MCF 10A (cell line): ENCODE measurements around the gene INSM1. TPM values are rescaled to one million over a fixed set of nuclear protein-coding genes. Genes with fewer than 3 reads are reported as not detected.

ENCODE experiments used
- BruUV-seq: library from RNA; stranded (reverse); fragments of 400-500 nt; replicated peaks from 2 replicates; lab custom pipeline; 2021; lab: Mats Ljungman, UMichigan
- CTCF ChIA-PET: fragments of 300-600 bp; sonication (Branson Sonifier 250); formaldehyde crosslinking; extraction: SDS; loops from one replicate; lab custom pipeline; 2021; ENCODE audit warnings: antibody characterized with exemption, inconsistent platforms; lab: Yijun Ruan, JAX
- POLR2A ChIA-PET: fragments of 300-600, 350-650 bp; sonication (Branson Sonifier 250); formaldehyde crosslinking; extraction: SDS; loops from one replicate; lab custom pipeline; 2020; ENCODE audit warnings: antibody characterized with exemption, inconsistent platforms; lab: Yijun Ruan, JAX
- DNase-seq: peaks from one replicate; pipeline ENCODE4 v3.0.0-alpha.2; 2018; ENCODE audit not compliant: unreplicated experiment
- H3K27ac Mint-ChIP-seq: one replicate; pipeline ENCODE4 v1.8.0; 2022; ENCODE audit warnings: mild to moderate bottlenecking, low read depth, mixed read lengths; ENCODE audit not compliant: unreplicated experiment
- H3K27me3 Mint-ChIP-seq: one replicate; pipeline ENCODE4 v1.8.0; 2022; ENCODE audit warnings: mixed read lengths; ENCODE audit not compliant: insufficient read depth, unreplicated experiment
- H3K36me3 Mint-ChIP-seq: one replicate; pipeline ENCODE4 v1.8.0; 2022; ENCODE audit warnings: mild to moderate bottlenecking, moderate library complexity, mixed read lengths; ENCODE audit not compliant: insufficient read depth, unreplicated experiment
- H3K4me1 Mint-ChIP-seq: one replicate; pipeline ENCODE4 v1.8.0; 2022; ENCODE audit warnings: mixed read lengths; ENCODE audit not compliant: insufficient read depth, unreplicated experiment
- H3K4me3 Mint-ChIP-seq: one replicate; pipeline ENCODE4 v1.8.0; 2022; ENCODE audit warnings: mild to moderate bottlenecking, moderate library complexity, mixed read lengths; ENCODE audit not compliant: unreplicated experiment
- H3K9me3 Mint-ChIP-seq: one replicate; pipeline ENCODE4 v1.8.0; 2022; ENCODE audit warnings: mixed read lengths; ENCODE audit not compliant: unreplicated experiment
- CTCF ChIP-seq: fragments of 200-600 bp; IDR thresholded peaks from one replicate; pipeline ENCODE4 v1.8.0; 2022; ENCODE audit warnings: antibody characterized with exemption, mild to moderate bottlenecking; ENCODE audit not compliant: unreplicated experiment
- intact Hi-C: fragments of 100-400 bp; cut with micrococcal nuclease; formaldehyde crosslinking; loops from 2 replicates; pipeline ENCODE4 v1.14.1; 2022
- total RNA-seq: library from RNA; stranded (reverse); gene quantifications from 2 replicates; pipeline ENCODE4 v1.2.3, GENCODE V29; 2022

The INSM1 gene
- total RNA-seq, 1 experiment from 2014 or later: not detected

- H3K27me3 Mint-ChIP-seq: peaks cover 66% of the 10 kb centered on the region
- intact Hi-C loops: loop anchor here (5.0 kb wide), 1 partner anchor 44 kb away; no protein-coding TSS in a partner anchor
- no peaks in the 10 kb centered on the region for H3K9me3 Mint-ChIP-seq
- no peak overlapping the region for H3K27ac Mint-ChIP-seq
- no peak overlapping the region for H3K4me3 Mint-ChIP-seq
- no peaks in the 10 kb centered on the region for H3K36me3 Mint-ChIP-seq
- TF ChIP-seq CTCF: no peak
- H3K4me1 Mint-ChIP-seq: peaks cover 22% of the 10 kb centered on the region
- POLR2A ChIA-PET: no interaction called here
- CTCF ChIA-PET: interaction anchor here (0.6 to 4.0 kb wide), 4 partner anchors 8 to 126 kb away, joined by 3 to 18 read pairs (median 3); no protein-coding TSS in a partner anchor
- no peak for DNase-seq
- BruUV-seq: no TSS peak
Measured at GRCh38 chr20:20362774-20363433, 5.0 kb upstream of the INSM1 start.

- no peak for DNase-seq
- peaks cover 22% of the 10 kb centered on the region for H3K4me1 Mint-ChIP-seq
- H3K27ac Mint-ChIP-seq: no peak overlapping the region
- peaks cover 66% of the 10 kb centered on the region for H3K27me3 Mint-ChIP-seq
- ChIA-PET CTCF (interaction anchor here (0.6 kb wide), 1 partner anchor 105 kb away, joined by 3 read pairs; no protein-coding TSS in a partner anchor), POLR2A (no interaction called here)
- BruUV-seq: no TSS peak
- H3K9me3 Mint-ChIP-seq: no peaks in the 10 kb centered on the region
- no peak overlapping the region for H3K4me3 Mint-ChIP-seq
- intact Hi-C loops: loop anchor here (5.0 kb wide), 1 partner anchor 44 kb away; no protein-coding TSS in a partner anchor
- H3K36me3 Mint-ChIP-seq: no peaks in the 10 kb centered on the region
- no peak for TF ChIP-seq CTCF
Measured at GRCh38 chr20:20363434-20363798, 4.5 kb upstream of the INSM1 start.

- ChIA-PET CTCF (interaction anchor here (0.6 kb wide), 1 partner anchor 106 kb away, joined by 3 read pairs; no protein-coding TSS in a partner anchor), POLR2A (no interaction called here)
- no peak for DNase-seq
- intact Hi-C loops: loop anchor here (5.0 kb wide), 1 partner anchor 43 kb away; no protein-coding TSS in a partner anchor
- no peak for TF ChIP-seq CTCF
- Mint-ChIP-seq H3K9me3 (no peaks in the 10 kb centered on the region), H3K4me3 (no peak overlapping the region), H3K36me3 (no peaks in the 10 kb centered on the region), H3K27me3 (peaks cover 66% of the 10 kb centered on the region), H3K27ac (no peak overlapping the region), H3K4me1 (peaks cover 22% of the 10 kb centered on the region)
- BruUV-seq: no TSS peak
Measured at GRCh38 chr20:20363799-20364592, 3.9 kb upstream of the INSM1 start.
